Prostate gland (tissue), 2 donors: ENCODE measurements around the gene MCM6.

ENCODE experiments used
- POLR2AphosphoS5 ChIP-seq: sonication (generic); formaldehyde crosslinking; IDR thresholded peaks from one replicate; pipeline ENCODE4 v1.6.1; 2017; ENCODE audit warnings: antibody characterized with exemption
- TF ChIP-seq, protein P1 (sequence below), 4 experiments: fragments of 200-600 bp in 2 of 4; fragments of 450-650 bp in 2 of 4; sonication (generic) in 2 of 4; IDR thresholded peaks; 1 replicate in 3 of 4; 2 replicates in 1 of 4; pipeline ENCODE4 v1.5.1; 2016 to 2019; ENCODE audit warnings: antibody characterized with exemption in 4 of 4, mild to moderate bottlenecking in 2 of 4, moderate library complexity in 2 of 4

DNA sequence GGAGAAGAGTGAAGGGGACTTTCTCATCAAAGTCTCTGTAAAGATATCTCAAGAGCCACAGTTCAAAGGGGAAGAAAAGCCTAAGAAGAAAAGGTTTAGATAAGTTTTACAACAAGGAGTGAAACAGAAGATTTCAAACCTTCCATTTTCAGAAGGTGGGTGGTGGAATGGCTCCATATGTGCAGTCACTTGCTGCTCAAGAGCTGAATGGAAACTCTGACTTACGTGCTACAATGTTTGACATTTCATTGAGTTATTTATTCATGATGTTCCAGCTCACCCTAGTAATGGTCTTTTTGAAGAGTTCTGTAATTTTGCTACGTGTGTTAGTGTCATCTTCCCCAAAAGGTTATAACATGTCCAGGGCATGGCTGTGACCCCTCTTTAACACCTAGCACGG, 61.0 kb downstream of the MCM6 start:
- TF ChIP-seq, protein P1, sequence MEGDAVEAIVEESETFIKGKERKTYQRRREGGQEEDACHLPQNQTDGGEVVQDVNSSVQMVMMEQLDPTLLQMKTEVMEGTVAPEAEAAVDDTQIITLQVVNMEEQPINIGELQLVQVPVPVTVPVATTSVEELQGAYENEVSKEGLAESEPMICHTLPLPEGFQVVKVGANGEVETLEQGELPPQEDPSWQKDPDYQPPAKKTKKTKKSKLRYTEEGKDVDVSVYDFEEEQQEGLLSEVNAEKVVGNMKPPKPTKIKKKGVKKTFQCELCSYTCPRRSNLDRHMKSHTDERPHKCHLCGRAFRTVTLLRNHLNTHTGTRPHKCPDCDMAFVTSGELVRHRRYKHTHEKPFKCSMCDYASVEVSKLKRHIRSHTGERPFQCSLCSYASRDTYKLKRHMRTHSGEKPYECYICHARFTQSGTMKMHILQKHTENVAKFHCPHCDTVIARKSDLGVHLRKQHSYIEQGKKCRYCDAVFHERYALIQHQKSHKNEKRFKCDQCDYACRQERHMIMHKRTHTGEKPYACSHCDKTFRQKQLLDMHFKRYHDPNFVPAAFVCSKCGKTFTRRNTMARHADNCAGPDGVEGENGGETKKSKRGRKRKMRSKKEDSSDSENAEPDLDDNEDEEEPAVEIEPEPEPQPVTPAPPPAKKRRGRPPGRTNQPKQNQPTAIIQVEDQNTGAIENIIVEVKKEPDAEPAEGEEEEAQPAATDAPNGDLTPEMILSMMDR (IDR thresholded peaks at IDR 0.05), result no peak
- no peak for TF ChIP-seq POLR2AphosphoS5
